ENCODE data around the gene GNAT2. TPM values are rescaled to one million over a fixed set of nuclear protein-coding genes. Genes with fewer than 3 reads are reported as not detected.

Gene GNAT2
- polyA plus RNA-seq, 2 donors, result not detected

- no peaks in the 10 kb centered on the region for H3K36me3 ChIP-seq (ENCODE audit: control insufficient read depth in 2 of 2, insufficient read depth in 2 of 2, low read length in 1 of 2)
- no peaks in the 10 kb centered on the region for H3K9me3 ChIP-seq (ENCODE audit: control insufficient read depth in 2 of 2, insufficient read depth in 1 of 2, low read depth in 1 of 2, low read length in 1 of 2)
- H3K27me3 ChIP-seq (ENCODE audit: control insufficient read depth in 1 of 2, insufficient read depth in 2 of 2, low read length in 2 of 2), result no peaks in the 10 kb centered on the region
- no peaks in the 10 kb centered on the region for H3K4me1 ChIP-seq (ENCODE audit: control insufficient read depth in 2 of 2, insufficient read depth in 2 of 2, low read length in 1 of 2)
- 36 to 37% methylated on average over 32 of the region's 32 CpGs for WGBS, 2 donors
- no peak overlapping the region for H3K4me3 ChIP-seq (ENCODE audit: low read depth in 1 of 2, low read length in 2 of 2)
- H3K27ac ChIP-seq (ENCODE audit: low read depth in 2 of 2, low read length in 1 of 2), result no peak overlapping the region
Measured at GRCh38 chr1:109643385-109644230, 24.2 kb upstream of the GNAT2 start.

- Histone ChIP-seq H3K9me3 (ENCODE audit: control insufficient read depth in 2 of 2, insufficient read depth in 1 of 2, low read depth in 1 of 2, low read length in 1 of 2) (no peaks in the 10 kb centered on the region), H3K27me3 (ENCODE audit: control insufficient read depth in 1 of 2, insufficient read depth in 2 of 2, low read length in 2 of 2) (no peaks in the 10 kb centered on the region), H3K4me1 (ENCODE audit: control insufficient read depth in 2 of 2, insufficient read depth in 2 of 2, low read length in 1 of 2) (no peaks in the 10 kb centered on the region), H3K27ac (ENCODE audit: low read depth in 2 of 2, low read length in 1 of 2) (no peak overlapping the region), H3K36me3 (ENCODE audit: control insufficient read depth in 2 of 2, insufficient read depth in 2 of 2, low read length in 1 of 2) (no peaks in the 10 kb centered on the region), H3K4me3 (ENCODE audit: low read depth in 1 of 2, low read length in 2 of 2) (no peak overlapping the region)
- 67 to 70% methylated on average over 3 of the region's 3 CpGs for WGBS, 2 donors
Measured at GRCh38 chr1:109642626-109643025, 23.2 kb upstream of the GNAT2 start.

- Histone ChIP-seq H3K36me3 (ENCODE audit: control insufficient read depth in 2 of 2, insufficient read depth in 2 of 2, low read length in 1 of 2) (no peaks in the 10 kb centered on the region), H3K4me3 (ENCODE audit: low read depth in 1 of 2, low read length in 2 of 2) (no peak overlapping the region), H3K4me1 (ENCODE audit: control insufficient read depth in 2 of 2, insufficient read depth in 2 of 2, low read length in 1 of 2) (no peaks in the 10 kb centered on the region), H3K27ac (ENCODE audit: low read depth in 2 of 2, low read length in 1 of 2) (no peak overlapping the region), H3K9me3 (ENCODE audit: control insufficient read depth in 2 of 2, insufficient read depth in 1 of 2, low read depth in 1 of 2, low read length in 1 of 2) (no peaks in the 10 kb centered on the region), H3K27me3 (ENCODE audit: control insufficient read depth in 1 of 2, insufficient read depth in 2 of 2, low read length in 2 of 2) (no peaks in the 10 kb centered on the region)
- 77 to 84% methylated on average over 2 of the region's 2 CpGs for WGBS, 2 donors
Measured at GRCh38 chr1:109641861-109642260, 22.4 kb upstream of the GNAT2 start.

- Histone ChIP-seq H3K9me3 (ENCODE audit: control insufficient read depth in 2 of 2, insufficient read depth in 1 of 2, low read depth in 1 of 2, low read length in 1 of 2) (no peaks in the 10 kb centered on the region), H3K36me3 (ENCODE audit: control insufficient read depth in 2 of 2, insufficient read depth in 2 of 2, low read length in 1 of 2) (no peaks in the 10 kb centered on the region), H3K4me1 (ENCODE audit: control insufficient read depth in 2 of 2, insufficient read depth in 2 of 2, low read length in 1 of 2) (no peaks in the 10 kb centered on the region), H3K27me3 (ENCODE audit: control insufficient read depth in 1 of 2, insufficient read depth in 2 of 2, low read length in 2 of 2) (no peaks in the 10 kb centered on the region), H3K4me3 (ENCODE audit: low read depth in 1 of 2, low read length in 2 of 2) (no peak overlapping the region), H3K27ac (ENCODE audit: low read depth in 2 of 2, low read length in 1 of 2) (no peak overlapping the region)
- 77 to 82% methylated on average over 2 of the region's 2 CpGs for WGBS, 2 donors
Measured at GRCh38 chr1:109641078-109641740, 21.8 kb upstream of the GNAT2 start.

- H3K4me1 ChIP-seq (ENCODE audit: control insufficient read depth in 2 of 2, insufficient read depth in 2 of 2, low read length in 1 of 2), result no peaks in the 10 kb centered on the region
- no peaks in the 10 kb centered on the region for H3K9me3 ChIP-seq (ENCODE audit: control insufficient read depth in 2 of 2, insufficient read depth in 1 of 2, low read depth in 1 of 2, low read length in 1 of 2)
- H3K36me3 ChIP-seq (ENCODE audit: control insufficient read depth in 2 of 2, insufficient read depth in 2 of 2, low read length in 1 of 2), result no peaks in the 10 kb centered on the region
- H3K27ac ChIP-seq (ENCODE audit: low read depth in 2 of 2, low read length in 1 of 2), result no peak overlapping the region
- H3K4me3 ChIP-seq (ENCODE audit: low read depth in 1 of 2, low read length in 2 of 2), result no peak overlapping the region
- WGBS, 2 donors, result 43 to 47% methylated on average over 5 of the region's 5 CpGs
- H3K27me3 ChIP-seq (ENCODE audit: control insufficient read depth in 1 of 2, insufficient read depth in 2 of 2, low read length in 2 of 2), result no peaks in the 10 kb centered on the region
Measured at GRCh38 chr1:109640285-109640865, 21.0 kb upstream of the GNAT2 start.

GRCh38 chr1:109639841-109640184, 20.4 kb upstream of the GNAT2 start:
- Histone ChIP-seq H3K4me1 (ENCODE audit: control insufficient read depth in 2 of 2, insufficient read depth in 2 of 2, low read length in 1 of 2) (no peaks in the 10 kb centered on the region), H3K4me3 (ENCODE audit: low read depth in 1 of 2, low read length in 2 of 2) (no peak overlapping the region), H3K27me3 (ENCODE audit: control insufficient read depth in 1 of 2, insufficient read depth in 2 of 2, low read length in 2 of 2) (no peaks in the 10 kb centered on the region), H3K9me3 (ENCODE audit: control insufficient read depth in 2 of 2, insufficient read depth in 1 of 2, low read depth in 1 of 2, low read length in 1 of 2) (no peaks in the 10 kb centered on the region), H3K27ac (ENCODE audit: low read depth in 2 of 2, low read length in 1 of 2) (no peak overlapping the region), H3K36me3 (ENCODE audit: control insufficient read depth in 2 of 2, insufficient read depth in 2 of 2, low read length in 1 of 2) (no peaks in the 10 kb centered on the region)
- WGBS, 2 donors, result 45% methylated on average over 6 of the region's 6 CpGs

GRCh38 chr1:109639063-109639840, 19.8 kb upstream of the GNAT2 start:
- Histone ChIP-seq H3K36me3 (ENCODE audit: control insufficient read depth in 2 of 2, insufficient read depth in 2 of 2, low read length in 1 of 2) (no peaks in the 10 kb centered on the region), H3K27ac (ENCODE audit: low read depth in 2 of 2, low read length in 1 of 2) (no peak overlapping the region), H3K27me3 (ENCODE audit: control insufficient read depth in 1 of 2, insufficient read depth in 2 of 2, low read length in 2 of 2) (no peaks in the 10 kb centered on the region), H3K4me3 (ENCODE audit: low read depth in 1 of 2, low read length in 2 of 2) (no peak overlapping the region), H3K9me3 (ENCODE audit: control insufficient read depth in 2 of 2, insufficient read depth in 1 of 2, low read depth in 1 of 2, low read length in 1 of 2) (no peaks in the 10 kb centered on the region), H3K4me1 (ENCODE audit: control insufficient read depth in 2 of 2, insufficient read depth in 2 of 2, low read length in 1 of 2) (no peaks in the 10 kb centered on the region)
- 80 to 88% methylated on average over 9 of the region's 9 CpGs for WGBS, 2 donors

- H3K4me3 ChIP-seq (ENCODE audit: low read depth in 1 of 2, low read length in 2 of 2), result no peak overlapping the region
- no peaks in the 10 kb centered on the region for H3K27me3 ChIP-seq (ENCODE audit: control insufficient read depth in 1 of 2, insufficient read depth in 2 of 2, low read length in 2 of 2)
- H3K27ac ChIP-seq (ENCODE audit: low read depth in 2 of 2, low read length in 1 of 2), result no peak overlapping the region
- peaks cover 0 to 6% of the 10 kb centered on the region in 2 donors for H3K4me1 ChIP-seq (ENCODE audit: control insufficient read depth in 2 of 2, insufficient read depth in 2 of 2, low read length in 1 of 2)
- H3K9me3 ChIP-seq (ENCODE audit: control insufficient read depth in 2 of 2, insufficient read depth in 1 of 2, low read depth in 1 of 2, low read length in 1 of 2), result no peaks in the 10 kb centered on the region
- no peaks in the 10 kb centered on the region for H3K36me3 ChIP-seq (ENCODE audit: control insufficient read depth in 2 of 2, insufficient read depth in 2 of 2, low read length in 1 of 2)
- WGBS, 2 donors, result 91 to 98% methylated on average over 7 of the region's 7 CpGs
Measured at GRCh38 chr1:109637446-109637845, 18.0 kb upstream of the GNAT2 start.

- Histone ChIP-seq H3K27me3 (ENCODE audit: control insufficient read depth in 1 of 2, insufficient read depth in 2 of 2, low read length in 2 of 2) (no peaks in the 10 kb centered on the region), H3K4me3 (ENCODE audit: low read depth in 1 of 2, low read length in 2 of 2) (no peak overlapping the region), H3K36me3 (ENCODE audit: control insufficient read depth in 2 of 2, insufficient read depth in 2 of 2, low read length in 1 of 2) (peaks cover 0 to 4% of the 10 kb centered on the region in 2 donors), H3K9me3 (ENCODE audit: control insufficient read depth in 2 of 2, insufficient read depth in 1 of 2, low read depth in 1 of 2, low read length in 1 of 2) (no peaks in the 10 kb centered on the region), H3K4me1 (ENCODE audit: control insufficient read depth in 2 of 2, insufficient read depth in 2 of 2, low read length in 1 of 2) (peaks cover 0 to 6% of the 10 kb centered on the region in 2 donors), H3K27ac (ENCODE audit: low read depth in 2 of 2, low read length in 1 of 2) (no peak overlapping the region)
- WGBS, 2 donors, result 38 to 40% methylated on average over 9 of the region's 9 CpGs
Measured at GRCh38 chr1:109636201-109636952, 17.0 kb upstream of the GNAT2 start.

Measured in esophagus (tissue), 2 donors.